HCT116 (cell line): ENCODE results near the gene NDUFS1. TPM values are rescaled to one million over a fixed set of nuclear protein-coding genes. Genes with fewer than 3 reads are reported as not detected.

Experiments used
- ATAC-seq: fragments of 200-7000 bp; cut with Tn5 transposase; 2 replicates; pipeline ENCODE4 v1.9.1; 2020; ENCODE audit warnings: mild to moderate bottlenecking, moderate library complexity
- BruUV-seq: library from RNA; stranded (reverse); fragments of 400-500 nt; replicated peaks from 2 replicates; lab custom pipeline; 2021; lab: Mats Ljungman, UMichigan
- CTCF ChIA-PET: fragments of 300-600 bp; sonication (Branson Sonifier 250); formaldehyde crosslinking; loops from one replicate; lab custom pipeline; 2021; ENCODE audit warnings: antibody characterized with exemption; lab: Charles Lee
- POLR2A ChIA-PET: fragments of 300-600, 350-600 bp; sonication (Branson Sonifier 250); formaldehyde crosslinking; loops from one replicate; lab custom pipeline; 2021; ENCODE audit warnings: antibody characterized with exemption; lab: Charles Lee
- RAD21 ChIA-PET, 2 experiments: fragments of 300-600 bp; sonication (Branson Sonifier 250); formaldehyde crosslinking; loops; one replicate each; lab custom pipeline; 2023; ENCODE audit warnings: low total read pairs in 2 of 2; ENCODE audit not compliant: uncharacterized antibody in 2 of 2, unreplicated experiment in 2 of 2, low non-redundant PET in 1 of 2; lab: Charles Lee
- DNase-seq: peaks from one replicate; pipeline ENCODE4 v3.0.0-alpha.2; 2010; ENCODE audit warnings: low read depth, low spot score
- H2AFZ ChIP-seq: fragments of 200-600 bp; shearing (Covaris generic), sonication (generic); 2 replicates; pipeline ENCODE4 v1.6.1; 2017; ENCODE audit warnings: low read depth, mixed run types, mixed read lengths, antibody characterized with exemption, low read length; ENCODE audit not compliant: poor library complexity, severe bottlenecking
- H3K27ac ChIP-seq: 2 replicates; pipeline ENCODE4 v1.5.1; 2012; ENCODE audit warnings: low read depth, low read length
- H3K27me3 ChIP-seq: fragments of 200-600 bp; sonication (generic); 2 replicates; pipeline ENCODE4 v1.6.1; 2016; ENCODE audit warnings: mixed run types, low read length, mixed read lengths; ENCODE audit not compliant: insufficient read depth
- H3K36me3 ChIP-seq, 2 experiments: fragments of 200-500 bp in 1 of 2; fragments of 200-600 bp in 1 of 2; sonication (Bioruptor generic) in 1 of 2; sonication (generic) in 1 of 2; 2 replicates each; pipeline versions ENCODE4 v1.5.1 to v1.6.1; 2014 to 2016; ENCODE audit warnings: low read length in 2 of 2, inconsistent platforms in 1 of 2, mixed read lengths in 1 of 2, mixed run types in 1 of 2; ENCODE audit not compliant: insufficient read depth in 2 of 2, control insufficient read depth in 1 of 2
- H3K4me1 ChIP-seq, 2 experiments: fragments of 200-600 bp in 1 of 2; sonication (generic) in 1 of 2; 2 replicates each; pipeline versions ENCODE4 v1.5.1 to v1.6.1; 2012 to 2017; ENCODE audit warnings: low read length in 2 of 2, inconsistent platforms in 1 of 2, mild to moderate bottlenecking in 1 of 2, mixed read lengths in 1 of 2, mixed run types in 1 of 2, moderate library complexity in 1 of 2; ENCODE audit not compliant: insufficient read depth in 2 of 2, control insufficient read depth in 1 of 2
- H3K4me2 ChIP-seq: fragments of 200-600 bp; sonication (generic); 2 replicates; pipeline ENCODE4 v1.6.1; 2017; ENCODE audit warnings: mixed run types, low read length, mixed read lengths
- H3K4me3 ChIP-seq, 2 experiments: fragments of 200-600 bp in 1 of 2; sonication (generic) in 1 of 2; replicated peaks in 1 of 2; 2 replicates each; pipeline ENCODE4 v1.5.1; 2011 to 2016; ENCODE audit warnings: low read length in 2 of 2, control low read depth in 1 of 2, low read depth in 1 of 2, mild to moderate bottlenecking in 1 of 2, mixed read lengths in 1 of 2, mixed run types in 1 of 2
- H3K79me2 ChIP-seq: fragments of 200-600 bp; sonication (generic); 2 replicates; pipeline ENCODE4 v1.6.1; 2017; ENCODE audit warnings: mild to moderate bottlenecking, mixed run types, low read length, moderate library complexity, mixed read lengths; ENCODE audit not compliant: insufficient read depth
- H3K9ac ChIP-seq: fragments of 200-600 bp; sonication (generic); 2 replicates; pipeline ENCODE4 v1.6.1; 2016; ENCODE audit warnings: low read length, mixed read lengths
- H3K9me2 ChIP-seq: fragments of 200-600 bp; sonication (generic), shearing (Covaris generic); 2 replicates; pipeline ENCODE4 v1.6.1; 2017; ENCODE audit warnings: mixed run types, mild to moderate bottlenecking, moderate library complexity; ENCODE audit not compliant: insufficient read depth
- H3K9me3 ChIP-seq, 2 experiments: fragments of 200-500 bp in 1 of 2; fragments of 200-600 bp in 1 of 2; sonication (Bioruptor generic) in 1 of 2; sonication (generic) in 1 of 2; 2 replicates each; pipeline ENCODE4 v1.6.1; 2014 to 2017; ENCODE audit warnings: low read length in 2 of 2, mixed read lengths in 2 of 2, inconsistent platforms in 1 of 2, low read depth in 1 of 2, mild to moderate bottlenecking in 1 of 2, mixed run types in 1 of 2, moderate library complexity in 1 of 2; ENCODE audit not compliant: control insufficient read depth in 1 of 2, insufficient read depth in 1 of 2
- H4K20me1 ChIP-seq: fragments of 200-600 bp; sonication (generic), shearing (Covaris generic); 2 replicates; pipeline ENCODE4 v1.6.1; 2017; ENCODE audit warnings: mixed run types, mild to moderate bottlenecking, moderate library complexity; ENCODE audit not compliant: insufficient read depth
- CBX3 ChIP-seq: IDR thresholded peaks from 2 replicates; pipeline ENCODE4 v1.6.1; 2012; ENCODE audit warnings: low read depth
- EGR1 ChIP-seq: IDR thresholded peaks from 2 replicates; pipeline ENCODE4 v1.6.1; 2012; ENCODE audit warnings: low read depth
- ELF1 ChIP-seq: IDR thresholded peaks from 2 replicates; pipeline ENCODE4 v1.6.1; 2012; ENCODE audit warnings: low read depth, borderline replicate concordance
- EZH2 ChIP-seq: fragments of 200-600 bp; sonication (generic); IDR thresholded peaks from 2 replicates; pipeline ENCODE4 v1.6.1; 2017; ENCODE audit warnings: antibody characterized with exemption, mixed run types
- EZH2phosphoT487 ChIP-seq: fragments of 200-600 bp; IDR thresholded peaks from 2 replicates; pipeline ENCODE4 v1.6.1; 2018; ENCODE audit warnings: antibody characterized with exemption, borderline replicate concordance
- FOSL1 ChIP-seq: IDR thresholded peaks from 2 replicates; pipeline ENCODE4 v1.6.1; 2012; ENCODE audit warnings: low read depth
- POLR2A ChIP-seq: IDR thresholded peaks from 2 replicates; pipeline ENCODE4 v1.7.0; 2011; ENCODE audit warnings: borderline replicate concordance; ENCODE audit not compliant: insufficient read depth, insufficient read length; ENCODE audit errors: extremely low read depth
- POLR2AphosphoS5 ChIP-seq: IDR thresholded peaks from 2 replicates; pipeline ENCODE4 v1.6.1; 2011; ENCODE audit warnings: mild to moderate bottlenecking, low read depth, low read length, moderate library complexity
- SIN3A ChIP-seq: IDR thresholded peaks from 2 replicates; pipeline ENCODE4 v1.6.1; 2012; ENCODE audit warnings: low read depth
- SRF ChIP-seq: IDR thresholded peaks from 2 replicates; pipeline ENCODE4 v1.6.1; 2012; ENCODE audit warnings: low read depth
- TCF7L2 ChIP-seq: IDR thresholded peaks from 2 replicates; pipeline ENCODE4 v1.7.0; 2011; ENCODE audit warnings: borderline replicate concordance, inconsistent platforms; ENCODE audit not compliant: insufficient read depth, insufficient read length; ENCODE audit errors: extremely low read depth
- ZFX ChIP-seq: fragments of 450-650 bp; IDR thresholded peaks from 2 replicates; pipeline ENCODE4 v1.6.1; 2017
- intact Hi-C: fragments of 100-400 bp; cut with micrococcal nuclease; formaldehyde crosslinking; loops from 2 replicates; pipeline ENCODE4 v1.10.0; 2022
- total RNA-seq: library from RNA; stranded (reverse); gene quantifications from one replicate; pipeline ENCODE4 v1.2.1, GENCODE V29; 2021; ENCODE audit not compliant: unreplicated experiment
- TF ChIP-seq, protein P1 (sequence below): IDR thresholded peaks from 2 replicates; pipeline ENCODE4 v1.6.1; 2011; ENCODE audit warnings: mild to moderate bottlenecking, low read length, moderate library complexity; ENCODE audit not compliant: insufficient replicate concordance; ENCODE audit errors: extremely low read depth
- TF ChIP-seq, protein P2 (sequence below): IDR thresholded peaks from 2 replicates; pipeline ENCODE4 v1.6.1; 2012
- TF ChIP-seq, protein P3 (sequence below): IDR thresholded peaks from 2 replicates; pipeline ENCODE4 v1.6.1; 2012; ENCODE audit warnings: low read depth

NDUFS1 gene
- total RNA-seq, 1 experiment from 2014 or later, result 86.6 TPM

DNA sequence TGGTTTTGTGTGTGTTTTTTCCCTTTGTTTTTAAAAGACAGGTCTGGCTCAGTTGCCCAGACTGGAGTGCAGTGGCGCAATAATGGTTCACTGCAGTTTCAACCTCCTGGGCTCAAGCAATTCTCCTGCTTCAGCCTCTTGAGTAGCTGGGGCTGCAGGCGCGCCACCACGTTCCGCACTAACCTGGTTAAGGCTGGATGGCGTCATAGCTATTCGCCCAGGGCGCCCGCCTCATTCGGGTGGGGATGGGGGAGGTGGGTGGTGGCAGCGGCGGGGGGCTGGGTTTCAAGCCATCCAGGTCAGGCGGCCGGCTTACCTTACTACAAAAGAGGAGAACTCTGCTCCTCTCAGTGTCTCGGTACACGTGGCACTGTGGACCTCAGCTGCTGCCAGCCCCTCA is 43.2 kb upstream of the NDUFS1 start:
- intact Hi-C loops, result no loop called here
- H3K9me2 ChIP-seq, result no peaks in the 10 kb centered on the region
- H3K27ac ChIP-seq, result no peak overlapping the region
- no peaks in the 10 kb centered on the region for H3K27me3 ChIP-seq
- H4K20me1 ChIP-seq, result no peaks in the 10 kb centered on the region
- no peak overlapping the region for H3K9ac ChIP-seq
- H3K4me1 ChIP-seq, result no peaks in the 10 kb centered on the region
- ATAC-seq, result no peak
- POLR2A ChIA-PET, result no interaction called here
- no peak for TF ChIP-seq ELF1
- TF ChIP-seq CBX3, result no peak
- no peak for TF ChIP-seq POLR2AphosphoS5
- no peak for TF ChIP-seq EGR1
- TF ChIP-seq SRF, result no peak
- H3K9me3 ChIP-seq, result no peaks in the 10 kb centered on the region
- H3K79me2 ChIP-seq, result no peaks in the 10 kb centered on the region
- CTCF ChIA-PET, result no interaction called here
- no peak for DNase-seq
- no peak overlapping the region for H3K4me3 ChIP-seq
- H3K4me2 ChIP-seq, result no peak overlapping the region
- H3K36me3 ChIP-seq, result no peaks in the 10 kb centered on the region
- no peak overlapping the region for H2AFZ ChIP-seq
- RAD21 ChIA-PET, result no interaction called here
- no TSS peak for BruUV-seq

DNA sequence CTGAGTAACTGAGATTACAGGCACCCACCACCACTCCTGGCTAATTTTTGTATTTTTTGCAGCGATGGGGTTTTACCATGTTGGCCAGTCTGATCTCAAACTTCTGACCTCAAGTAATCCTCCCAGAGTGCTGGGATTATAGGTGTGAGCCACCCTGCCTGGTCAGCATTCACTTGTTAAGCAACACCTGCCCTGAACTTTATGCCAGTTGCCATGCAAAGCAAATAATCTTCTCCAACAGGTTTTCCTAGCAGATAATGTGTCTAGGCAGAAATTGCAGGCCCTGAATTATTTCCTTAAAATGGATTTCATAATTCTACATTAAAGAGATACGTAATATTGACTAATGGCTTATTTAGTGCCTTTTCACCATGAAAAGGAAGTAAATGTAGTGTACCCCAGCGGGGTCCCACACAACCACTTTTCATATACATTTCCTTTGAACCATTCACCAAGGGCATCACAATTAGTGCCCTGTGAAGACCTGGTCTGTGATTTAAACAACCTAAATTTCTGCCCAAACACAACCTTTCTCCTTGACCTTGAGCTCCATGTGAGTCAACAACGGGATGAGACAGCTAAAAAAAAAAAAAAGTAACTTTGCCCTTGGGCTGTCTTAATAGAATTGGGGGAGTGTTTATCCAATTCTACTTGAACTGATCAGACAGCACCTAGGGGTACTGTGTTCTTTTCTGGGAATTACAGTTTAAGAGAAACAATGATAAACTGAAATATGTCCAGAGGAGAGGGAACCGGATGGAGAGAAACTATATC is 42.0 kb upstream of the NDUFS1 start:
- CTCF ChIA-PET, result no interaction called here
- POLR2A ChIA-PET, result no interaction called here
- Histone ChIP-seq H3K4me2 (no peak overlapping the region), H3K27ac (no peak overlapping the region), H3K4me1 (no peaks in the 10 kb centered on the region), H3K9me2 (no peaks in the 10 kb centered on the region), H3K36me3 (no peaks in the 10 kb centered on the region), H3K4me3 (no peak overlapping the region), H2AFZ (no peak overlapping the region), H3K9me3 (no peaks in the 10 kb centered on the region), H3K27me3 (no peaks in the 10 kb centered on the region), H4K20me1 (no peaks in the 10 kb centered on the region), H3K79me2 (no peaks in the 10 kb centered on the region), H3K9ac (no peak overlapping the region)
- intact Hi-C loops, result no loop called here
- BruUV-seq, result no TSS peak
- DNase-seq, result no peak
- no peak for ATAC-seq
- RAD21 ChIA-PET, result no interaction called here
- no peak for TF ChIP-seq POLR2AphosphoS5
- TF ChIP-seq, protein P1, sequence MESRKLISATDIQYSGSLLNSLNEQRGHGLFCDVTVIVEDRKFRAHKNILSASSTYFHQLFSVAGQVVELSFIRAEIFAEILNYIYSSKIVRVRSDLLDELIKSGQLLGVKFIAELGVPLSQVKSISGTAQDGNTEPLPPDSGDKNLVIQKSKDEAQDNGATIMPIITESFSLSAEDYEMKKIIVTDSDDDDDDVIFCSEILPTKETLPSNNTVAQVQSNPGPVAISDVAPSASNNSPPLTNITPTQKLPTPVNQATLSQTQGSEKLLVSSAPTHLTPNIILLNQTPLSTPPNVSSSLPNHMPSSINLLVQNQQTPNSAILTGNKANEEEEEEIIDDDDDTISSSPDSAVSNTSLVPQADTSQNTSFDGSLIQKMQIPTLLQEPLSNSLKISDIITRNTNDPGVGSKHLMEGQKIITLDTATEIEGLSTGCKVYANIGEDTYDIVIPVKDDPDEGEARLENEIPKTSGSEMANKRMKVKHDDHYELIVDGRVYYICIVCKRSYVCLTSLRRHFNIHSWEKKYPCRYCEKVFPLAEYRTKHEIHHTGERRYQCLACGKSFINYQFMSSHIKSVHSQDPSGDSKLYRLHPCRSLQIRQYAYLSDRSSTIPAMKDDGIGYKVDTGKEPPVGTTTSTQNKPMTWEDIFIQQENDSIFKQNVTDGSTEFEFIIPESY, result no peak
- TF ChIP-seq, protein P2, sequence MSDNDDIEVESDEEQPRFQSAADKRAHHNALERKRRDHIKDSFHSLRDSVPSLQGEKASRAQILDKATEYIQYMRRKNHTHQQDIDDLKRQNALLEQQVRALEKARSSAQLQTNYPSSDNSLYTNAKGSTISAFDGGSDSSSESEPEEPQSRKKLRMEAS, result no peak
- no peak for TF ChIP-seq EZH2phosphoT487
- TF ChIP-seq ELF1, result no peak
- TF ChIP-seq TCF7L2, result no peak
- TF ChIP-seq ZFX, result no peak
- TF ChIP-seq POLR2A, result no peak
- no peak for TF ChIP-seq CBX3
- TF ChIP-seq EGR1, result no peak
- no peak for TF ChIP-seq FOSL1
- TF ChIP-seq SIN3A, result no peak
- TF ChIP-seq, protein P3, sequence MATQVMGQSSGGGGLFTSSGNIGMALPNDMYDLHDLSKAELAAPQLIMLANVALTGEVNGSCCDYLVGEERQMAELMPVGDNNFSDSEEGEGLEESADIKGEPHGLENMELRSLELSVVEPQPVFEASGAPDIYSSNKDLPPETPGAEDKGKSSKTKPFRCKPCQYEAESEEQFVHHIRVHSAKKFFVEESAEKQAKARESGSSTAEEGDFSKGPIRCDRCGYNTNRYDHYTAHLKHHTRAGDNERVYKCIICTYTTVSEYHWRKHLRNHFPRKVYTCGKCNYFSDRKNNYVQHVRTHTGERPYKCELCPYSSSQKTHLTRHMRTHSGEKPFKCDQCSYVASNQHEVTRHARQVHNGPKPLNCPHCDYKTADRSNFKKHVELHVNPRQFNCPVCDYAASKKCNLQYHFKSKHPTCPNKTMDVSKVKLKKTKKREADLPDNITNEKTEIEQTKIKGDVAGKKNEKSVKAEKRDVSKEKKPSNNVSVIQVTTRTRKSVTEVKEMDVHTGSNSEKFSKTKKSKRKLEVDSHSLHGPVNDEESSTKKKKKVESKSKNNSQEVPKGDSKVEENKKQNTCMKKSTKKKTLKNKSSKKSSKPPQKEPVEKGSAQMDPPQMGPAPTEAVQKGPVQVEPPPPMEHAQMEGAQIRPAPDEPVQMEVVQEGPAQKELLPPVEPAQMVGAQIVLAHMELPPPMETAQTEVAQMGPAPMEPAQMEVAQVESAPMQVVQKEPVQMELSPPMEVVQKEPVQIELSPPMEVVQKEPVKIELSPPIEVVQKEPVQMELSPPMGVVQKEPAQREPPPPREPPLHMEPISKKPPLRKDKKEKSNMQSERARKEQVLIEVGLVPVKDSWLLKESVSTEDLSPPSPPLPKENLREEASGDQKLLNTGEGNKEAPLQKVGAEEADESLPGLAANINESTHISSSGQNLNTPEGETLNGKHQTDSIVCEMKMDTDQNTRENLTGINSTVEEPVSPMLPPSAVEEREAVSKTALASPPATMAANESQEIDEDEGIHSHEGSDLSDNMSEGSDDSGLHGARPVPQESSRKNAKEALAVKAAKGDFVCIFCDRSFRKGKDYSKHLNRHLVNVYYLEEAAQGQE, result no peak
- TF ChIP-seq EZH2, result no peak
